Caco-2 (cell line): Measurements from ENCODE around the gene LRRFIP1. TPM values are rescaled to one million over a fixed set of nuclear protein-coding genes. Genes with fewer than 3 reads are reported as not detected.

ENCODE experiments used
- BruUV-seq: library from RNA; stranded (reverse); fragments of 400-500 nt; replicated peaks from 2 replicates; lab custom pipeline; 2021; lab: Mats Ljungman, UMichigan
- CTCF ChIA-PET: fragments of 300-600 bp; sonication (Branson Sonifier 250); formaldehyde crosslinking; loops from one replicate; lab custom pipeline; 2022; ENCODE audit warnings: antibody characterized with exemption; lab: Charles Lee
- POLR2A ChIA-PET: fragments of 300-600 bp; sonication (Branson Sonifier 250); formaldehyde crosslinking; loops from one replicate; lab custom pipeline; 2022; ENCODE audit warnings: antibody characterized with exemption; lab: Charles Lee
- DNase-seq, 2 experiments: peaks; one replicate each; pipeline versions ENCODE4 v3.0.0 to v3.0.0-alpha.2; 2020 to 2022
- H3K27me3 ChIP-seq: replicated peaks from 2 replicates; pipeline ENCODE4 v1.6.0; 2011; ENCODE audit warnings: low read length; ENCODE audit not compliant: control insufficient read depth, insufficient read depth
- H3K36me3 ChIP-seq: 2 replicates; pipeline ENCODE4 v1.5.1; 2011; ENCODE audit warnings: low read length; ENCODE audit not compliant: control insufficient read depth, insufficient read depth
- H3K4me1 ChIP-seq: fragments of 250-450 bp; sonication (Bioruptor Pico); 2 replicates; pipeline ENCODE4 v1.5.1; 2020; ENCODE audit warnings: mild to moderate bottlenecking
- H3K4me3 ChIP-seq: 2 replicates; pipeline ENCODE4 v1.5.1; 2011; ENCODE audit warnings: low read depth, mild to moderate bottlenecking, control low read depth, low read length
- H3K9me3 ChIP-seq: fragments of 250-450 bp; sonication (Bioruptor Pico); 2 replicates; pipeline ENCODE4 v1.5.1; 2020; ENCODE audit warnings: mild to moderate bottlenecking, moderate library complexity
- H3K27ac Mint-ChIP-seq: one replicate; pipeline ENCODE4 v1.8.0; 2022; ENCODE audit warnings: mixed read lengths; ENCODE audit not compliant: unreplicated experiment
- H3K27me3 Mint-ChIP-seq: one replicate; pipeline ENCODE4 v1.8.0; 2022; ENCODE audit warnings: mixed read lengths; ENCODE audit not compliant: insufficient read depth, unreplicated experiment
- H3K36me3 Mint-ChIP-seq: one replicate; pipeline ENCODE4 v1.8.0; 2022; ENCODE audit warnings: mild to moderate bottlenecking, mixed read lengths; ENCODE audit not compliant: insufficient read depth, unreplicated experiment
- H3K4me1 Mint-ChIP-seq: one replicate; pipeline ENCODE4 v1.8.0; 2022; ENCODE audit warnings: low read depth, mixed read lengths; ENCODE audit not compliant: unreplicated experiment
- H3K4me3 Mint-ChIP-seq: one replicate; pipeline ENCODE4 v1.8.0; 2022; ENCODE audit warnings: mild to moderate bottlenecking, moderate library complexity, mixed read lengths; ENCODE audit not compliant: unreplicated experiment
- H3K9me3 Mint-ChIP-seq: one replicate; pipeline ENCODE4 v1.8.0; 2022; ENCODE audit warnings: mixed read lengths; ENCODE audit not compliant: unreplicated experiment
- CTCF ChIP-seq, 2 experiments: fragments of 200-600 bp in 1 of 2; IDR thresholded peaks; 1 replicate in 1 of 2; 2 replicates in 1 of 2; pipeline versions ENCODE4 v1.5.1 to v1.8.0; 2011 to 2022; ENCODE audit warnings: antibody characterized with exemption in 1 of 2, control low read depth in 1 of 2, inconsistent platforms in 1 of 2, low read depth in 1 of 2, low read length in 1 of 2, mild to moderate bottlenecking in 1 of 2, moderate library complexity in 1 of 2; ENCODE audit not compliant: insufficient read depth in 1 of 2, severe bottlenecking in 1 of 2, unreplicated experiment in 1 of 2
- intact Hi-C: fragments of 100-400 bp; cut with micrococcal nuclease; formaldehyde crosslinking; loops from one replicate; pipeline ENCODE4 v1.10.0; 2022; ENCODE audit not compliant: unreplicated experiment
- total RNA-seq: library from RNA; stranded (reverse); gene quantifications from 2 replicates; pipeline ENCODE4 v1.2.3, GENCODE V29; 2022

LRRFIP1 gene
- total RNA-seq, 1 experiment from 2014 or later: 37.1 TPM

- Histone ChIP-seq H3K36me3 (no peaks in the 10 kb centered on the region), H3K4me1 (peaks cover 42% of the 10 kb centered on the region), H3K27me3 (no peaks in the 10 kb centered on the region), H3K4me3 (no peak overlapping the region), H3K9me3 (no peaks in the 10 kb centered on the region)
- CTCF ChIA-PET: no interaction called here
- H3K27ac Mint-ChIP-seq: no peak overlapping the region
- H3K9me3 Mint-ChIP-seq: no peaks in the 10 kb centered on the region
- TF ChIP-seq CTCF (IDR thresholded peaks at IDR 0.05; ENCODE audit: insufficient read depth in 1 of 2, low read depth in 1 of 2, low read length in 1 of 2, severe bottlenecking in 1 of 2, unreplicated experiment in 1 of 2): no peak
- POLR2A ChIA-PET: interaction anchor here (0.5 kb wide), 1 partner anchor 12 kb away, joined by 7 read pairs; no protein-coding TSS in a partner anchor
- DNase-seq: no peak
- intact Hi-C loops: loop anchor here (10.0 kb wide), 1 partner anchor 102 kb away; no protein-coding TSS in a partner anchor
- peaks cover 32% of the 10 kb centered on the region for H3K36me3 Mint-ChIP-seq
- no peaks in the 10 kb centered on the region for H3K27me3 Mint-ChIP-seq
- H3K4me3 Mint-ChIP-seq: no peak overlapping the region
- peaks cover 23% of the 10 kb centered on the region for H3K4me1 Mint-ChIP-seq
- BruUV-seq: no TSS peak
Observed at GRCh38 chr2:237592425-237592980, 34.9 kb upstream of the LRRFIP1 start.

- Mint-ChIP-seq H3K4me1 (peaks cover 29% of the 10 kb centered on the region), H3K27me3 (no peaks in the 10 kb centered on the region), H3K36me3 (peaks cover 31% of the 10 kb centered on the region), H3K27ac (peak overlapping the region; percentile 95), H3K9me3 (no peaks in the 10 kb centered on the region), H3K4me3 (peak overlapping the region; percentile 37)
- CTCF ChIA-PET: no interaction called here
- TF ChIP-seq CTCF (IDR thresholded peaks at IDR 0.05; ENCODE audit: insufficient read depth in 1 of 2, low read depth in 1 of 2, low read length in 1 of 2, severe bottlenecking in 1 of 2, unreplicated experiment in 1 of 2): no peak
- H3K27me3 ChIP-seq: no peaks in the 10 kb centered on the region
- H3K4me3 ChIP-seq: no peak overlapping the region
- no peak for DNase-seq
- H3K9me3 ChIP-seq: no peaks in the 10 kb centered on the region
- POLR2A ChIA-PET: interaction anchor here (0.5 kb wide), 1 partner anchor 11 kb away, joined by 7 read pairs; no protein-coding TSS in a partner anchor
- BruUV-seq: no TSS peak
- peaks cover 42% of the 10 kb centered on the region for H3K4me1 ChIP-seq
- H3K36me3 ChIP-seq: no peaks in the 10 kb centered on the region
- intact Hi-C loops: loop anchor here (10.0 kb wide), 1 partner anchor 102 kb away; no protein-coding TSS in a partner anchor
Observed at GRCh38 chr2:237593036-237593435, 34.4 kb upstream of the LRRFIP1 start.

DNA sequence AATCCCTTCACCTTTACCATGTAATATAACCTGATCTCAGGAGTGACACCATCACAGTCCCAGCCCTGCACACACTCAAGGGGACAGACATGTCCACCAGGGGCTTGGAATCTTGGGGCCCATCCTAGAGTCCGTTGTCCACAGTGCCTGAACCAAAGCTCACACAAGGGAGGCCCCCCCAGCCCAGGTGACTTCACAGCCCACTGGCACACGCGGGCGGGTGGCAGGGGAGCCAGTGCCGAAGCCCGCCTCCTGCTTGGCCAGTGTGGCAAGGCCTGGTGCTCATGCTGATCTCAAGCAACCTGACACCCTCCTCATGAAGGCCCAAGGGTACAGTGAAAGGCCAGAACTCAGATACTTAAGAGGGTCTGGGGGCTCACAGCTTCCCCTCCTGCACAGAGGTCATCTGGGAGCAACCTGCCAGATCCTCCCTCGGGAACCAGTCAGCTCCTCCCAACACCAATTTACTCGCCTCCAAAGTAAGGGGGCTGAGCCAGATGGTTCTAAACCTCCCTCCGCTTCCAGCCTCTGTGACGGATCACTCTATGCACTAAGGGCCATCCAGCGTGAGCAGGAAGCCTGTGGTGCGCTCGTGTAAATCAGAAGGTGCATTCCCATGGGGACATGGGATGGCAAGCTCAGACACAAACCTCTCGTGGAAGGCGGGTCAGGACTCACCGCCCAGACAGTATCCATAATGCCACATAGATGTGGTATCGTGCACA, 33.6 kb upstream of the LRRFIP1 start:
- no peaks in the 10 kb centered on the region for H3K36me3 ChIP-seq
- TF ChIP-seq CTCF (IDR thresholded peaks at IDR 0.05; ENCODE audit: insufficient read depth in 1 of 2, low read depth in 1 of 2, low read length in 1 of 2, severe bottlenecking in 1 of 2, unreplicated experiment in 1 of 2): no peak
- no peaks in the 10 kb centered on the region for H3K27me3 ChIP-seq
- no peaks in the 10 kb centered on the region for H3K27me3 Mint-ChIP-seq
- peak overlapping the region; percentile 37 for H3K4me3 Mint-ChIP-seq
- H3K9me3 ChIP-seq: no peaks in the 10 kb centered on the region
- peak overlapping the region; percentile 95 for H3K27ac Mint-ChIP-seq
- DNase-seq: no peak
- intact Hi-C loops: loop anchor here (10.0 kb wide), 1 partner anchor 101 kb away; no protein-coding TSS in a partner anchor
- POLR2A ChIA-PET: no interaction called here
- H3K4me1 Mint-ChIP-seq: peaks cover 30% of the 10 kb centered on the region
- CTCF ChIA-PET: interaction anchor here (1.2 kb wide), 1 partner anchor 99 kb away, joined by 3 read pairs; no protein-coding TSS in a partner anchor
- H3K36me3 Mint-ChIP-seq: peaks cover 31% of the 10 kb centered on the region
- H3K4me3 ChIP-seq: no peak overlapping the region
- BruUV-seq: no TSS peak
- no peaks in the 10 kb centered on the region for H3K9me3 Mint-ChIP-seq
- peaks cover 42% of the 10 kb centered on the region for H3K4me1 ChIP-seq
